Urothelium cell line (cell line): Measurements from ENCODE around the gene PAQR3.

ENCODE experiments used
- DNase-seq: peaks from one replicate; pipeline ENCODE4 v3.0.0; 2011; ENCODE audit warnings: low spot score, mixed read lengths
- FAIRE-seq: peaks from 2 replicates; lab custom pipeline; 2011; peaks lifted over from hg19 to GRCh38; lab: Jason Lieb, UNC

The PAQR3 gene

DNA sequence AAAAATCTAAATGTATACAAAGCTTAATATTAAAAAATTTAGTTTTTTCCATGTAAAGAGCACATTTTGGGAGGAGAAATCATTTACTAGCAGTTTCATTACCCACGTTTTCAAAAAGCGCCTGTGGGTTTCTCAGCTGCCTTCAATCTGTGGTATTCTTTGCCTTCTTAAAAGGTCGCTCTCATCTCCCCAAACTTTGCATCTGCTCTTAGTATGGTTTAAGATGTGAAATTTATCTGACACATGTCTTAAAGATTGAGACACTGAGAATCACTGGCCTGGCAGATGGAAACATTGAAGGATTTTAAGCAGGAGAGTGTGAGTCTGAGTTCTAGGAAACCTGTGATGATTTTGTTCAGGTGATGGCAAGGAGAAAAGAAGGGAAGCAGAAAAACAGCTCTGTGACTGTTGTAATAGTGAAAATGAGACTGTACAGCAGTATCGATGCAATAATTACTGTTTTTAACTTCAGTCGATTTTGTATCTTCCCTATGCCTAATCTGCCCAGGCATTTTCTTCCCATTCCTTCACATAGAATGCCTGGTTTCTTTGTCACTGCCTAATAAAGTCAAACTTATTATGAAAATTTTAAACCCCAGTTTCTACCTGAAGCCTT lies 75.9 kb downstream of the PAQR3 start:
- no peak for FAIRE-seq
- DNase-seq: no peak

- no peak for DNase-seq
- no peak for FAIRE-seq
Measured at GRCh38 chr4:78862314-78862737, 76.9 kb downstream of the PAQR3 start.
